Measurements from ENCODE around the gene EMC8.

The EMC8 gene

GRCh38 chr16:85752511-85753420 is 46.6 kb downstream of the EMC8 start:
- DNase-seq = no peak

GRCh38 chr16:85751698-85752501 is 47.4 kb downstream of the EMC8 start:
- no peak for DNase-seq

- DNase-seq = no peak
These were observed 48.3 kb downstream of the EMC8 start, which contains the start of gene C16orf74 for GRCh38 chr16:85750827-85751697. TSS of gene C16orf74 (minus strand) at chr16:85751096. CDS start at chr16:85735217, 15,879 bp downstream.

GRCh38 chr16:85750146-85750826 is 49.1 kb downstream of the EMC8 start:
- DNase-seq = no peak

- DNase-seq = no peak
These were observed 49.6 kb downstream of the EMC8 start for GRCh38 chr16:85749771-85750145.

GRCh38 chr16:85746460-85747215 is 52.7 kb downstream of the EMC8 start:
- no peak for DNase-seq

- no peak for DNase-seq
These were observed 60.2 kb downstream of the EMC8 start for GRCh38 chr16:85738923-85739715.

- DNase-seq = no peak
These were observed 62.4 kb downstream of the EMC8 start for GRCh38 chr16:85736921-85737320.

GRCh38 chr16:85735946-85736345 is 63.4 kb downstream of the EMC8 start:
- no peak for DNase-seq

- DNase-seq = no peak
These were observed 64.1 kb downstream of the EMC8 start for GRCh38 chr16:85735225-85735635.

- no peak for DNase-seq
These were observed 64.9 kb downstream of the EMC8 start for GRCh38 chr16:85734311-85735017.

GRCh38 chr16:85733839-85734170 is 65.5 kb downstream of the EMC8 start:
- no peak for DNase-seq

GRCh38 chr16:85733155-85733838 is 66.0 kb downstream of the EMC8 start:
- no peak for DNase-seq

GRCh38 chr16:85731179-85731578 is 68.2 kb downstream of the EMC8 start:
- DNase-seq = no peak

GRCh38 chr16:85730186-85730465 is 69.2 kb downstream of the EMC8 start:
- no peak for DNase-seq

GRCh38 chr16:85729452-85730185 is 69.7 kb downstream of the EMC8 start:
- no peak for DNase-seq

- no peak for DNase-seq
These were observed 70.5 kb downstream of the EMC8 start for GRCh38 chr16:85728879-85729278.

All from activated T-cell treated with anti-CD3 and anti-CD28 coated beads for 4 hours (primary cell).